HEK293T (cell line): ENCODE results near the gene ZBTB48.

Experiments
- BHLHE40 ChIP-seq: fragments of 450-650 bp; IDR thresholded peaks from 2 replicates; pipeline ENCODE4 v1.6.1; 2016; ENCODE audit warnings: mild to moderate bottlenecking, moderate library complexity, borderline replicate concordance
- CTBP1 ChIP-seq: fragments of 450-650 bp; IDR thresholded peaks from 2 replicates; pipeline ENCODE4 v1.6.1; 2016; ENCODE audit warnings: borderline replicate concordance
- FOXM1 ChIP-seq: fragments of 450-650 bp; IDR thresholded peaks from 2 replicates; pipeline ENCODE4 v1.6.1; 2017; ENCODE audit warnings: mild to moderate bottlenecking, borderline replicate concordance
- LEF1 ChIP-seq: fragments of 450-650 bp; IDR thresholded peaks from 2 replicates; pipeline ENCODE4 v1.6.1; 2017; ENCODE audit warnings: mild to moderate bottlenecking, borderline replicate concordance
- NFRKB ChIP-seq: fragments of 450-650 bp; IDR thresholded peaks from 2 replicates; pipeline ENCODE4 v1.6.1; 2016; ENCODE audit warnings: mild to moderate bottlenecking, moderate library complexity
- SP1 ChIP-seq: fragments of 450-650 bp; IDR thresholded peaks from 2 replicates; pipeline ENCODE4 v1.6.1; 2017
- TARDBP ChIP-seq: fragments of 450-650 bp; IDR thresholded peaks from 2 replicates; pipeline ENCODE4 v1.6.1; 2016
- ZNF384 ChIP-seq: fragments of 450-650 bp; IDR thresholded peaks from 2 replicates; pipeline ENCODE4 v1.6.1; 2016
- TF ChIP-seq, protein P1 (sequence below): fragments of 450-650 bp; IDR thresholded peaks from 2 replicates; pipeline ENCODE4 v1.6.1; 2016

- no peak for TF ChIP-seq NFRKB
- no peak for TF ChIP-seq ZNF384
- no peak for TF ChIP-seq CTBP1
- no peak for TF ChIP-seq LEF1
- TF ChIP-seq FOXM1 = no peak
- no peak for TF ChIP-seq TARDBP
- TF ChIP-seq, protein P1, sequence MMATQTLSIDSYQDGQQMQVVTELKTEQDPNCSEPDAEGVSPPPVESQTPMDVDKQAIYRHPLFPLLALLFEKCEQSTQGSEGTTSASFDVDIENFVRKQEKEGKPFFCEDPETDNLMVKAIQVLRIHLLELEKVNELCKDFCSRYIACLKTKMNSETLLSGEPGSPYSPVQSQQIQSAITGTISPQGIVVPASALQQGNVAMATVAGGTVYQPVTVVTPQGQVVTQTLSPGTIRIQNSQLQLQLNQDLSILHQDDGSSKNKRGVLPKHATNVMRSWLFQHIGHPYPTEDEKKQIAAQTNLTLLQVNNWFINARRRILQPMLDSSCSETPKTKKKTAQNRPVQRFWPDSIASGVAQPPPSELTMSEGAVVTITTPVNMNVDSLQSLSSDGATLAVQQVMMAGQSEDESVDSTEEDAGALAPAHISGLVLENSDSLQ = no peak
- TF ChIP-seq BHLHE40 = no peak
- TF ChIP-seq SP1 = no peak
Observed at GRCh38 chr1:6594977-6595740, 15.4 kb downstream of the ZBTB48 start.
